GM19452 (cell line): Measurements from ENCODE around the gene DAAM2.

Experiments
- ATAC-seq: cut with Tn5 transposase; IDR thresholded peaks from one replicate; pipeline ENCODE4 v1.9.1; 2021; ENCODE audit not compliant: unreplicated experiment

DAAM2 gene

DNA sequence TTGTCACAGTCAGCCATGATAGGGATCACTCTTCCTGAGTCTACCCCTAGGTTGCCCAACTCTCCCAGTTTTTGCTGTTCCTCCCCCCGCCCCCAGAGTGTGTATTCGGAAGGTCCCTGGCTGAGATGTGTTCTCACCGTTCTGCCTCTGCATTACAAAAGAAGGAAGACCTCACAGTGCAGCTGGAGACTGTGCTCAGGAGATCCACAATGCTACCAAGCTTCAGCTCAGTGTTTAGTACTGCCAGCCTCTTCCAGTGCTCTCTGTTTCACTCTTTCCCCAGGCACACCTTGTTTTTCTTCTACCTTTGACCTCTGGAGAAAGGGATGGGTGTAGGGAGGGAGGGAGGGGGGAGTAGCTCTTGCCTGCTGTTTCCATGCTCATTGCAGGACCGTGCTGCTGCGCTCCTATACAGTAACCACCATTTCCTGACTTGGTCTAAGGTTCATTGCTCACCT lies 155.5 kb downstream of the DAAM2 start:
- ATAC-seq, result no peak

DNA sequence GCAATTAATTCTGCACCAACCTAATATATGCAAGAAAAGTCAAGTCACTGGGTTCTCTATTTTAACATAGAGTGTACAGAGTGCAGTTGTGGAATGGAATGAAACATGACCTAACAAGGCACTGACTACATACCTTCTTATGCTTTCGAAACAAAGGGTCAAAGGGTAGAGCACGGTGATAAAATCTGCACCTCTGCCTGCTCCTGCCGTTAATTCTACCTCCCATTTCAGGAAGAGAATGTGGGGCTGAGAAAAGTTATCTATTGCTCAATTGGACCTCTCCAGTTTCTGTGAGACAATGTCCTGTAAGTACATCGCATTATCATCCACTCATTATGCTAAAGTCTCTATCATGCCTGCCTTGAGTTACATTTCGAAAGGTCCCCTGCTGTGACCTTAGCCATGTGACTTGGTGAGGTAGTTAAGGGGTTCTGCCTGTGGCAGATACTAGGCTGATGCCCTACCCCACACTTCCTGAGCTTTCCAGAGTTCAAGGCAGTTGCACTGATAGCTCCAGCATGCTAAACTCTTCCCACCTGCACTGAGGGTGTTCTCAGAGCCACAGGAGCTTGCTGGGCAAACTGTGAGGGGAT lies 156.1 kb downstream of the DAAM2 start:
- ATAC-seq, result no peak

DNA sequence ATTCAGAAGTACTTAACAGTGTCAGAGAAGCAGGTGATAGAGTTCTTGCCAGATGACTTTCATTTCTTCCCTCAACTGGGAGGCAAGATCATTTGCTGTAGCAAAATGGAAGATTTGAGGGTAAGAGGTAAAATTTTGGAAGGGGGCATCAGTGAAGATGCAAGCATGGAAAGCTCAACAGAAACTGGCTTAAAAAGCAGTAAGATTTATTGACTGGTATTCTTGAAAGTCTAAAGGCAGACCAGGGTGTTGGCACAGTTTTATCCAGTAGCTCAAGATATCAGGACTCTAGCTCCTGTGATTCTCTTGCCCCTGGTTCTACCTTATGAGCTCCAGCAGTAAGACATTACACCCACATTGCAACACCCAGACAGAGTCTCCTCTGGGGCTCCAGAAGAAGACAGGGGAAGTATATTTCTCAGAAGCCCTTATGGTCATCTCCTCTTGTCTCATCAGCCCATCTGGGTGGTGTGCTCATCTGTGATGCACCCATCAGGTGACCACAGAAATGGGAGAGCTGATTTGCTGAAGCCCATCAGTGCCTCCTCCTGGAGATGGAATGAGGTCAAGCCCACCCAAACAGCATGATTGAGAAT lies 158.0 kb downstream of the DAAM2 start:
- ATAC-seq, result no peak

DNA sequence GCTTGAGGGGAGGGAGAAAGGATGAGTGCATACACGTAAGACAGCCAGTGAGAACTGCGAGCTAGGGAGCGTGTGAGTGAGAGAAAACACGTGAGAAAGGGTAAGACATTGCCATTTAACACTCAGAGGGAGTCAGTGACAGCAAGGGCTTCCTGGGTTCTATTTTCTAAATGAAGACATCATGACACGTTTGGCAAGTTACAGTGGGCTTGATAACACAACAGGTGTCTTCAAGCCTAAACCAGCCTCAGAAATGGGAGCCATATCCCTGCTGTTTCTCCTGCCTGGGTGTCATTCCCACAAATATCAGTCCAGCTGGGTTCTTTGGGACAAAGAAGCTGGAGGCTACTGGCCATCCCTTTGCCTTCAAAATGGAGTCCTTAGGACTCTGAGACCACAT lies 159.0 kb downstream of the DAAM2 start:
- no peak for ATAC-seq

DNA sequence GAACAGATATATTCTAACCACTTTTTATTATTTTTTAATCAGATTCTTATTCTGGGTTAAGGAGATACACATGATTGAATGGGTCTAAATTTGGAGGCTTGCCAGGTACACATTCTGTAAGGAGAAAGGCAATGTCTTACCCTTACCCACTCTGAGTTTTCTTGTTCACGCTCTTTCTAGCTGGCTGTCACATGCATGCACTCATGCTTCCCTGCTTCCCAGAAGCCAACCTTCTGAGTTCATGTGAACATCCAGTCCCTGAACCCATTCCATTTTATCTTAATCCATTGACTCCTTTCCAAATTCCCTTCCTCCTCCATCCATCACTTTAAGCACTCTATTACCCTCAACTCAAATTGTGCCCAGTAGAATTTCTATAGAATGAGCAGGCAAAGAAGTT lies 159.5 kb downstream of the DAAM2 start:
- ATAC-seq, result no peak

DNA sequence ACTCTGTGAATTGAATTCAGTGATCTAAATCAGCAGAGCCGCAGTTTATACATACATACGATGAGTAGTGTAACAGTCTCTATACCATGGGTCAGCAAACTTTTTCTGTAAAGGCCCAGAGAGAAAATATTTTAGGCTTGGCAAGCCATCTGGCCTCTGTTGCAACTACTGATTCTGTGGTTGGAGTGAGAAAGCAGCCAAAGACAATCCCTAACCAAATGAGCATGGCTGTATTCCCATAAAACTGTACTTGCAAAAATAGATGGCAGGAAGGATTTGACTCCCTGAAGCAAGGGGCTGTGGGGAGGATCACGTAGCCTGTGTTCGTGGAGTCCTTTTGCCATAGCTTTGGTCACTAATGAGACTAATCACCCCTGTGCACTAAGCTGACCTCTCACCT lies 160.0 kb downstream of the DAAM2 start:
- ATAC-seq, result no peak

DNA sequence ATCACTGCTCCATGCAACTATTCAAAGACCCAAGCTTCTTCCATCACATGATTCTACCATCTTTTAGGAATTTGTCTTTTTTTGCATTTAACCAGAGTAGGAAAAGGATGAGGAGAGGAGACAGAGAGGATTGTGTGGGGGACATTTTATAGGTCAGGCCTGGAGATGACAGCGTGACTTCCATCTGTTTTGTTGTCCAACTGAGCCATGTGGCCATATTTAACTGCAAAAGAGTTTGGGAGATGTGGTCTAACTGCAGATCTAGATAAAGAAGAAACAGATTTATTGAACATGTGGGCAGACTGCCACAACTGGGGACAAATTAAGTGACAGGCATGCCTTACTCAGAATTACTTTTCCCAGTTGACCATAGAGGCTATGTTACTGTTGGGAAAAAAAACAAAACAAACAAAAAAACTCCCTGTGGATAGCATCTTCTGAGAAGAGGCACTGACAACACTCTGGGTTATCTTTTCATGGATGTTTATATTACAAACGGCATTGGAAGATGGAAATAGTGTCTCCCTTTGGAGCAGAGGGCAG lies 161.0 kb downstream of the DAAM2 start:
- no peak for ATAC-seq
